CD4-positive, alpha-beta T cell treated with Interleukin-6 at 100 ng/mL for 8 hours (primary cell): ENCODE data around the gene ZBED1.
"Not testable (repeated sequence)": the region's sequence is repeated elsewhere in the genome, so short reads cannot be mapped to it uniquely, and the experiment has no call there.

Experiments used
- DNase-seq: peaks from one replicate; pipeline ENCODE4 v3.0.0-alpha.2; 2020; ENCODE audit warnings: mixed read lengths, low spot score

Gene ZBED1

DNA sequence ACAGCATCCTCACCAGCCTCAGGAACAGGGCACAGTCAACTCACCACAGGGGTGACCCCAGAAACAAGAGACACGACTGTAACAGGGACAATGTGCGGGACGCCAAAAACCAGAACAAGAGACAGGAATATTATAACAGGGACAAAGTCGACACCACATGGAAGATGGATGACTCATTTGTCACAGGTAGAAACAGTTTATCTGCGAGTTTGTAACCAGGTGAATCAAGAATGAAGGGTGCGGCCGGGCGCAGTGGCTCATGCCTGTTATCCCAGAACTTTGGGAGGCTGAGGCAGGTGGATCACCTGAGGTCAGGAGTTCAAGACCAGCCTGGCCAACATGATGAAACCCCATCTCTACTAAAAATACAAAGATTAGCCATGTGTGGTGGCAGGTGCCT is 44.7 kb downstream of the ZBED1 start:
- not testable (repeated sequence) for DNase-seq

DNA sequence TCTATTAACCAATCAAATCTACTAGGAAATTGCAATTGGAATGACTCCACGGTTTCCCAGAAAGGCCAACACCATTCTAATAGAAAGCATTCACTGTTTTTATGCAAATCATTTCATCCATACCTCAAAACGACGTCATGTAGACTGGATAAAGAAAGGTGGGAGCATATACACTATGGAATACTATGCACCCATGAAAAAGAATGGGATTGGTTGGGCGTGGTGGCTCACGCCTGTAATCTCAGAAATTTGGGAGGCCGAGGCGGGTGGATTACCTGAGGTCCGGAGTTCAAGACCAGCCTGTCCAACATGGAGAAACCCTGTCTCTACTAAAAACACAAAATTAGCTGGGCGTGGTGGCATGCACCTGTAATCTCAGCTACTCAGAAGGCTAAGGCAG is 46.2 kb downstream of the ZBED1 start:
- not testable (repeated sequence) for DNase-seq

DNA sequence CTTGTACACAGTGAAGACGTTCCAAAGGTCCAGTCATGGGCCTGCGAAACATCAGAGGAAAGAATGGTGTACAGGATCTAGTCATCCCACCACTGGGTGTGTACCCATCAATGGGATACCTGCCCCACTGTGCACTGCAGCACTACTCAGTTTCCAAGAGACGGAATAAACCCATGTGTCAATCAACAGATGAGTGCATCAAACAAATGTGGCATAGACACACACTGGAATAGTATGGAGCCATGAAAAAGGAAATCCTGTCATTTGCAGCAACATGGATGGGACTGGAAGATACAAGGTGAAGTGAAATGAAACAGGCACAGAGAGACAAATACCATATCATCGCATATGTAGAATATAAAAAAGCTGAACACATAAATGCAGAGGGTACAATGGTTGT is 48.0 kb downstream of the ZBED1 start:
- no peak for DNase-seq

DNA sequence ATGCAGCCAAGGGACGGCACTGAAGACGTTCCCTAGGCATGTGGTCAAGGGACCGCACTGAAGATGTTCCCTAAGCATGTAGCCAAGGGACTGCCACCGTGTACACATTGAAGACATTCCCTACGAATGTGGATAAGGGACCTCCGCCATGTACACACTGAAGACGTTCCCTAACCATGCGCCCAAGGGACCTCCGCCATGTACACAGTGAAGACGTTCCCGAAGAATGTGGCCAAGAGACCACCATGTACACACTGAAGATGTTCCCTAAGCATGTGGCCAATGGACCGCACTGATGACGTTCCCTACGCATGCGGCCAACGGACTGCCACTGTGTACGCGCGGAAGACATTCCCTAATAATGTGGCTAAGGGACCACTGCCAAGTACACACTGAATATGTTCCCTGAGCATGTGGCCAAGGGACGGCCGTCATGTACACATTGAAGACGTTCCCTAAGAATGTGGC is 48.4 kb downstream of the ZBED1 start:
- DNase-seq = no peak

DNA sequence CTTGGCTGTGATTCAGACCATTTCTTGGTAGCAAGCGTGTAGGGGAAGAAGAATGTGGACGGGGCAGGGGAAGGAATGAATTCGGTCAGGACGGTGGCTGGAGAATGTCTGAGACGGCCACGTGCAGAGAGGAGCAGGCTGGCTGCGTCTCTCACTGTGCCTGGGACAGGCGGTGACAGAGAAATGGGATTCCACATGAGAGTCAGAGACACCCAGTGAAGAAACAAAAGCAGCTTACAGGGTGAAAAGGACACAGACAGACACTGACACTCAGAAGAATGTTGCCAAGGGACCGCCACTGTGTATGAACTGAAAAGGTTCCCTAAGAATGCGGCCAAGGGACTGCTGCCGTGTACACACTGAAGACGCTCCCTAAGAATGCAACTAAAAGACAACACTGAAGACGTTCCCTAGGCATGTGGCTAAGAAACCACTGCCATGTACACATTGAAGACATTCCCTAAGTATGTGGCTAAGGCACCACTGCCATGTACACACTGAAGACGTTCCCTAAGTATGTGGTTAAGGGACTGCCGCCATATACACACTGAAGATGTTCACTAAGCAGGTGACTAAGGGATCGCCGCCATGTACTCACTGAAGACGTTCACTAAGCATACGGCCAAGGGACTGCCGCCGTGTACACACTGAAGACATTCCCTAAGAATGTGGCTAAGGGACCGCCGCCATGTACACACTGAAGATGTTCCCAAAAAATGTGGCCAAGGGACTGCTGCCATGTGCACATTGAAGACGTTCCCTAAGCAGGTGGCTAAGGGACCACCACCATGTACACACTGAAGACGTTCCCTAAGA is 49.1 kb downstream of the ZBED1 start:
- DNase-seq = no peak

DNA sequence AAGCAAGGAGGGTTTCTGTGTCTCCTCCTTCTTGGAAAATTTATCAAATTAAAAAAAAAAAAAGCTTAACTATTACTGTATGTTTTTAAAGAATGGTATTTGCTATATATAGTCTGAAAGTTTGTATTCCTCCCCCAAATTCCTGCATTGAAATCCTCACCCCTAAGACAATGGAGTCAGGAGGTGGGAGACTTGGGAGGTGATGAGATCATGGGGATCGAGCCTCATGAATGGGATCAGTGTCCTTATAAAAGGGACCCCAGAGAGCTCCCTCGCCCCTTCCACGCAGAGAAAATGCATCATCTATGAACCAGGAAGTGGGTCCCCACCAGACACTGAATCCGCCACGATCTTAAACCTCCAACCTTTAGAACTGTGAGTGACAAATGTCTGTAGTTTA is 50.1 kb downstream of the ZBED1 start:
- DNase-seq = no peak

DNA sequence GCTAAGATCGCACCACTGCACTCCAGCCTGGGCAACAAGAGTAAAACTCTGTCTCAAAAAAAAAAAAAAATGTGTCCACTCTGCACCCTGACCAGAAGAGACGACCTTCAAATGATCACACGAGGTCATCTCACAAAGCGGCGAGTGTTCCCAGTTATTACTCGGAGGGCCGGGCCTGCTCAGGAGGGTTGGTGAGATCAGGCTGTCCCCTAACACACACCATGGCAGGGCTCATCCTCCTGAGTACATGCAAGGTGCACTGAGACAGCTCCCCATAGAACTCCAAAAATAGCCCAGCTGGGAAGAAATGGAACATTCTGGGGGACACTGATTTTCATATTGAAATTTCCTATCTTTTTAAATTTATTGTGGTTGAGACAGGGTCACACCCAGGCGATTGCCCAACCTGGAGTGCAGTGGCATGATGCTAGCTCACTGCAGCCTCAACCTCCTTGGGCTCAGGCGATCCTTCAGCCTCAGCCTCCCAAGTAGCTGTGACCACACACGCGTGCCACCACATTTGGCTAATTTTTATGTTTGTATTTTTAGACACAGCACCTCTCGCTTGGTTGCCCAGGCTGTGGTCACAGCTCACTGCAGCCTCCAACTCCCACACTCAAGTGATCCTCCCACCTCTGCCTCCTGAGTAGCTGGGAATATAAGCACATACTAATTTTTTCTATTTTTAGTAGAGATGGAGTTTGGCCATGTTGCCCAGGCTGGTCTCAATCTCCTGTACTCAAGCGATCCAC is 51.5 kb downstream of the ZBED1 start:
- no peak for DNase-seq

DNA sequence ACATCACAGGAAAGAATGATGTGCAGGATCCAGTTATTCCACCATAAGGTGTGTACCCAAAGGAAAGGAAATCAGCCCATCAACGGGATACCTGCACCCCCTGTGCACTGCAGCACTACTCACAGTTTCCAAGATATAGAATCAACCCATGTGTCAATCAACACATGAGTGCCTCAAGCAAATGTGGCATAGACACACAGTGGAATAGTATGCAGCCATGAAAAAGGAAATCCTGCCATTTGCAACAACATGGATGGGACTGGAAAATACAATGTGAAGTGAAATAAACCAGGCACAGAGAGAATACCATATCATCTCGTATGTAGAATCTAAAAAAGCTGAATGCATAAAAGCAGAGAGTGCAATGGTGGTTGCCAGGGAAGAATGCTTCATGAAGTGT is 53.3 kb downstream of the ZBED1 start:
- DNase-seq = no peak

DNA sequence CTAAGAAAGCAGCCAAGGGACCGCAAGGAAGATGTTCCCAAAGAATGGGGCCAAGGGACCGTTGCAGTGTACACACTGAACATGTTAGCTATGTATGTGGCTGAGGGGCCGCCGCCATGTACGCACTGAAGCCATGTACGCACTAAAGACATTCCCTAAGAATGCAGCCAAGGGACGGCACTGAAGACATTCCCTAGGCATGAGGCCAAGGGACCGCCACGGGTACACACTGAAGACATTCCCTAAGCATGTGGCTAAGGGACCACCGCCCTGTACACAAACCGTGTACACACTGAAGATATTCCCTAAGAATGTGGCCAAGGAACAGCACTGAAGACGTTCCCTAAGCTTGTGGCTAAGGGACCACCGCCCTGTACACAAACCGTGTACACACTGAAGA is 54.0 kb downstream of the ZBED1 start:
- DNase-seq = no peak

DNA sequence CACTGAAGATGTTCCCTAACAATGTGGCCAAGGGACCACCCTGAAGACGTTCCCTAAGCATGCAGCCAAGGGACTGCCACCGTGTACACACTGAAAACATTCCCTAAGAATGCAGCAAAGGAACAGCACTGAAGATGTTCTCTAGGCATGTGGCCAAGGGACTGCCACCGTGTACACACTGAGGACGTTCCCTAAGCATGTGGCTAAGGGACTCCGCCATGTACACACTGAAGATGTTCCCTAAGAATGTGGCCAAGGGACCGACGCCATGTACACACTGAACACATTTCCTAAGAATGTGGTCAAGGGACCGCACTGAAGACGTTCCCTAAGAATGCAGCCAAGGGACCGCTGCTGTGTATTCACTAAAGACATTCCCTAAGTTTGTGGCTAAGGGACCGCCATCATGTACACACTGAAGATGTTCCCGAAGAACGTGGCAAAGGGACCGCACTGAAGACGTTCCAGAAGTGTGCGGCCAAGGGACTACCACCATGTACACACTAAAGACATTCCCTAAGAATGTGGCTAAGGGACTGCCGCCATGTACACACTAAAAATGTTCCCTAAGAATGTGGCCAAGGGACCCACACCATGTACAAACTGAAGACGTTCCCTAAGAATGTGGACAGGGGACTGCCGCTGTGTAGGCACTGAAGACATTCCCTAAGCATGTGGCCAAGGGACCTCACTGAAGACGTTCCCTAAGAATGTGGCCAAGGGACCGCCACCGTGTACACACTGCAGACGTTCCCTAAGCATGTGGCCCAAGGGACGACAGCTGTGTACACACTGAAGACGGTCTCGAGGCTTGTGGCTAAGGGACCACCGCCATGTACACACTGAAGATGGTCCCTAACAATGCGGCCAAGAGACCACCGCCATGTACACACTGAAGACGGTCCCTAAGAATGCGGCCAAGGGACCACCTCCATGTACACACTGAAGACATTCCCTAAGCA is 54.8 kb downstream of the ZBED1 start:
- DNase-seq = no peak

DNA sequence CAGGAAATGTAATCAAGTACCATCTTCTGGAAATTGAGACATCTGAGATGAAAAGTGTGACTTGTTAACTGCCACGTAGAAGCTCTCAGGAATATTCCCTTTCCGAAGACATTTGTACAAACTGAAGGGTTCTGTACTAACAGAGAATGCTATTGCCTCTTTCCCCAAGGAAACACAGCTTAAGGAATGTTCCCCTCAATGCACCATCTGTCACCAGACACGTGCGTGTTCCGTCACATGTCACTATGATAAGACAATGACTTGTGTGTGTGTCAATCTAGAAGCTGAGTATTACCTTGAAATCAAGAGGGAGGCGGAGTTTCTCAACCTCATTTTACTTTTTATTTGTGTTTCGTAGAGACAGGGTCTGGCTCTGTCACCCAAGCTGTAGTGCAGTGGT is 58.1 kb downstream of the ZBED1 start:
- DNase-seq = no peak

DNA sequence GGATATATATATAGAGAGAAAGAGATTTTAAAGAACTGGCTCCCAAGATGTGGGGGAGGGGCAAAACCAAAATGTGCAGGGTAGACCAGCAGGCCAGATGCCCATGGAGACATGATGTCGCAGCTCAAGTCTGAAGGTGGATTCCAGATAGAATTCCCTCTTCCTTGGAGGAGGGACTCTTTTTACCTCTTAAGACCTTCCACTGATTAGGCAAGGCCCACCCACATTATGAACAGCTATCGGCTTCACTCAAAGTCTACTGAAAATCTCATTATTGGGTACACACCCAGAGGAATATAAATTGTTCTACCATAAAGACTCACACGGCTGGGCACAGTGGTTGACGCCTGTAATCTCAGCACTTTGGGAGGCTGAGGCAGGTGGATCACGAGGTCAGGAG is 59.3 kb downstream of the ZBED1 start:
- no peak for DNase-seq

DNA sequence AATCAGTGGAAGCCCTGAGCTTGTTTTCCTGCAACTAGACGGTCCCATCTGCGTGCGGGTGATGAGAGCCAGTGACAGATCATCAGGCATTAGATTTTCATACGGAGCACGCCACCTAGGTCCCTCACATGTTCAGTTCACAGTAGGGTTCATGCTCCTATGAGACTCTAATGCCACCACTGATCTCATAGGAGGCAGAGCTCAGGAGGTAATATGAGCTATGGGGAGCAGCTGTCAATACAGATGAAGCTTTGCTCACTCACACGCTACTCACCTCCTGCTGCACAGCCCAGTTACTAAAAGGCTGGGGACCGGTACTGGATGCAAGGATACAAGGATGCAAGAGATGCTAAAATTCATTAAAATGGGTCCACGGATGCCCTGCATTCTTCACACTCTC is 61.2 kb downstream of the ZBED1 start:
- DNase-seq = no peak
